Stimulated activated CD8-positive, alpha-beta memory T cell treated with anti-CD3 and anti-CD28 coated beads, Interleukin-4, amount 100 ng/mL, for 1 hour (primary cell): ENCODE measurements around the gene APOE.
"Not testable (repeated sequence)": the region's sequence is repeated elsewhere in the genome, so short reads cannot be mapped to it uniquely, and the experiment has no call there.

ENCODE experiments used
- DNase-seq, 2 donors: peaks; one replicate each; pipeline ENCODE4 v3.0.0-alpha.2; 2020; ENCODE audit warnings: low read depth in 2 of 2, low spot score in 1 of 2

APOE gene

GRCh38 chr19:44908836-44909261, 3.3 kb downstream of the APOE start:
- DNase-seq = no peak

- DNase-seq = no peak
Observed at GRCh38 chr19:44909775-44910174, 4.2 kb downstream of the APOE start.

- DNase-seq = not testable (repeated sequence)
Observed at GRCh38 chr19:44911896-44912295, 6.3 kb downstream of the APOE start.

- DNase-seq = no peak
Observed at GRCh38 chr19:44912854-44913253, 7.3 kb downstream of the APOE start.

GRCh38 chr19:44913512-44914432, 8.2 kb downstream of the APOE start:
- not testable (repeated sequence) for DNase-seq

GRCh38 chr19:44914433-44915206, 9.0 kb downstream of the APOE start, which contains the start of gene APOC1:
TSS of gene APOC1 (plus strand) at chr19:44914608. CDS start at chr19:44914892, 284 bp downstream.
- peak; percentile 46 to 55 for DNase-seq

GRCh38 chr19:44924243-44924725, 18.7 kb downstream of the APOE start:
- DNase-seq = no peak

GRCh38 chr19:44925114-44925891, 19.7 kb downstream of the APOE start:
- no peak for DNase-seq

- not testable (repeated sequence) for DNase-seq
Observed at GRCh38 chr19:44926245-44927077, 20.9 kb downstream of the APOE start.

GRCh38 chr19:44927746-44928145, 22.1 kb downstream of the APOE start:
- no peak for DNase-seq

GRCh38 chr19:44930088-44930487, 24.5 kb downstream of the APOE start:
- no peak for DNase-seq

GRCh38 chr19:44931541-44931940, 25.9 kb downstream of the APOE start:
- no peak for DNase-seq

- no peak for DNase-seq
Observed at GRCh38 chr19:44939668-44940067, 34.1 kb downstream of the APOE start.

- no peak for DNase-seq
Observed at GRCh38 chr19:44942067-44942571, 36.5 kb downstream of the APOE start, which contains the start of gene APOC4. TSS of gene APOC4 (plus strand) at chr19:44942237. CDS start at chr19:44942278, 41 bp downstream.

GRCh38 chr19:44943801-44944249, 38.2 kb downstream of the APOE start:
- DNase-seq = no peak

- no peak for DNase-seq
Observed at GRCh38 chr19:44947041-44947581, 41.5 kb downstream of the APOE start.

- DNase-seq = no peak
Observed at GRCh38 chr19:44948237-44948636, 42.6 kb downstream of the APOE start.

- no peak for DNase-seq
Observed at GRCh38 chr19:44948763-44949374, 43.3 kb downstream of the APOE start.

- DNase-seq = no peak
Observed at GRCh38 chr19:44949550-44949949, 44.0 kb downstream of the APOE start.
